ENCODE results near the gene SLC25A11. TPM values are rescaled to one million over a fixed set of nuclear protein-coding genes. Genes with fewer than 3 reads are reported as not detected.

The SLC25A11 gene
- total RNA-seq, 1 donor from 2014 or later, result 36.8 TPM

- no peak for FAIRE-seq
- DNase-seq (ENCODE audit: low read depth), result no peak
- TF ChIP-seq CTCF (IDR thresholded peaks at IDR 0.05; ENCODE audit: insufficient read depth, low read depth, low read length) (no peak), EZH2 (IDR thresholded peaks at IDR 0.05; ENCODE audit: insufficient read depth, low read length) (no peak)
These were observed 891 bp upstream of the SLC25A11 start for GRCh38 chr17:4940555-4941318.

GRCh38 chr17:4939546-4939795 is 375 bp downstream of the SLC25A11 start:
- peaks cover 26% of the 10 kb centered on the region for H3K4me1 Mint-ChIP-seq (ENCODE audit: low read depth, unreplicated experiment)
- H3K36me3 ChIP-seq (ENCODE audit: insufficient read depth, low read length), result peaks cover 20% of the 10 kb centered on the region
- H3K4me1 ChIP-seq (ENCODE audit: insufficient read depth, low read length), result peaks cover 23% of the 10 kb centered on the region
- DNase-seq (ENCODE audit: low read depth), result no peak
- H2AFZ ChIP-seq (ENCODE audit: low read depth, low read length), result peak overlapping the region; percentile 68
- H3K27ac ChIP-seq (ENCODE audit: low read depth, low read length), result peak overlapping the region; percentile 96
- H3K27me3 Mint-ChIP-seq (ENCODE audit: low read depth, unreplicated experiment), result no peaks in the 10 kb centered on the region
- TF ChIP-seq CTCF (IDR thresholded peaks at IDR 0.05; ENCODE audit: insufficient read depth, low read depth, low read length) (no peak), EZH2 (IDR thresholded peaks at IDR 0.05; ENCODE audit: insufficient read depth, low read length) (no peak)
- peak overlapping the region; percentile 85 for H3K4me3 ChIP-seq (ENCODE audit: insufficient read depth, low read depth, low read length)
- FAIRE-seq, result no peak
- peak overlapping the region; percentile 97 for H3K4me2 ChIP-seq (ENCODE audit: low read length)
- peaks cover 10% of the 10 kb centered on the region for H3K36me3 Mint-ChIP-seq (ENCODE audit: low read depth, unreplicated experiment)
- peaks cover 32% of the 10 kb centered on the region for H4K20me1 ChIP-seq (ENCODE audit: insufficient read depth, low read length)
- H3K9me3 Mint-ChIP-seq (ENCODE audit: unreplicated experiment), result peaks cover 2% of the 10 kb centered on the region
- no peaks in the 10 kb centered on the region for H3K27me3 ChIP-seq (ENCODE audit: insufficient read depth, low read length)
- peak overlapping the region; percentile 88 for H3K27ac Mint-ChIP-seq (ENCODE audit: unreplicated experiment)
- peak overlapping the region; percentile 97 for H3K9ac ChIP-seq (ENCODE audit: low read length)
- H3K4me3 Mint-ChIP-seq (ENCODE audit: unreplicated experiment), result peak overlapping the region; percentile 95
- H3K79me2 ChIP-seq (ENCODE audit: insufficient read depth, low read length), result peaks cover 61% of the 10 kb centered on the region
- H3K9me3 ChIP-seq (ENCODE audit: insufficient read depth, low read depth, low read length), result no peaks in the 10 kb centered on the region

More at GRCh38 chr17:4940555-4941318, 891 bp upstream of the SLC25A11 start:
- Histone ChIP-seq H3K27me3 (ENCODE audit: insufficient read depth, low read length) (no peaks in the 10 kb centered on the region), H3K79me2 (ENCODE audit: insufficient read depth, low read length) (peaks cover 74% of the 10 kb centered on the region), H2AFZ (ENCODE audit: low read depth, low read length) (peak overlapping the region; percentile 81), H3K27ac (ENCODE audit: low read depth, low read length) (peak overlapping the region; percentile 96), H3K4me3 (ENCODE audit: insufficient read depth, low read depth, low read length) (peak overlapping the region; percentile 85), H3K4me2 (ENCODE audit: low read length) (peak overlapping the region; percentile 97), H4K20me1 (ENCODE audit: insufficient read depth, low read length) (peaks cover 45% of the 10 kb centered on the region), H3K9me3 (ENCODE audit: insufficient read depth, low read depth, low read length) (no peaks in the 10 kb centered on the region), H3K9ac (ENCODE audit: low read length) (peak overlapping the region; percentile 97), H3K36me3 (ENCODE audit: insufficient read depth, low read length) (peaks cover 29% of the 10 kb centered on the region), H3K4me1 (ENCODE audit: insufficient read depth, low read length) (peaks cover 35% of the 10 kb centered on the region)
- Mint-ChIP-seq H3K4me1 (ENCODE audit: low read depth, unreplicated experiment) (peaks cover 37% of the 10 kb centered on the region), H3K27ac (ENCODE audit: unreplicated experiment) (peak overlapping the region; percentile 99), H3K36me3 (ENCODE audit: low read depth, unreplicated experiment) (peaks cover 15% of the 10 kb centered on the region), H3K4me3 (ENCODE audit: unreplicated experiment) (peak overlapping the region; percentile 95), H3K9me3 (ENCODE audit: unreplicated experiment) (peaks cover 2% of the 10 kb centered on the region), H3K27me3 (ENCODE audit: low read depth, unreplicated experiment) (no peaks in the 10 kb centered on the region)

Measured in astrocyte (in vitro differentiated cells and primary cell).